Retina (tissue), 1 donor: ENCODE measurements around the gene PSMD13.
"Not testable (repeated sequence)": the region's sequence is repeated elsewhere in the genome, so short reads cannot be mapped to it uniquely, and the experiment has no call there.

Experiments
- DNase-seq: peaks from one replicate; pipeline ENCODE4 v3.0.0-alpha.2; 2016

Gene PSMD13

DNA sequence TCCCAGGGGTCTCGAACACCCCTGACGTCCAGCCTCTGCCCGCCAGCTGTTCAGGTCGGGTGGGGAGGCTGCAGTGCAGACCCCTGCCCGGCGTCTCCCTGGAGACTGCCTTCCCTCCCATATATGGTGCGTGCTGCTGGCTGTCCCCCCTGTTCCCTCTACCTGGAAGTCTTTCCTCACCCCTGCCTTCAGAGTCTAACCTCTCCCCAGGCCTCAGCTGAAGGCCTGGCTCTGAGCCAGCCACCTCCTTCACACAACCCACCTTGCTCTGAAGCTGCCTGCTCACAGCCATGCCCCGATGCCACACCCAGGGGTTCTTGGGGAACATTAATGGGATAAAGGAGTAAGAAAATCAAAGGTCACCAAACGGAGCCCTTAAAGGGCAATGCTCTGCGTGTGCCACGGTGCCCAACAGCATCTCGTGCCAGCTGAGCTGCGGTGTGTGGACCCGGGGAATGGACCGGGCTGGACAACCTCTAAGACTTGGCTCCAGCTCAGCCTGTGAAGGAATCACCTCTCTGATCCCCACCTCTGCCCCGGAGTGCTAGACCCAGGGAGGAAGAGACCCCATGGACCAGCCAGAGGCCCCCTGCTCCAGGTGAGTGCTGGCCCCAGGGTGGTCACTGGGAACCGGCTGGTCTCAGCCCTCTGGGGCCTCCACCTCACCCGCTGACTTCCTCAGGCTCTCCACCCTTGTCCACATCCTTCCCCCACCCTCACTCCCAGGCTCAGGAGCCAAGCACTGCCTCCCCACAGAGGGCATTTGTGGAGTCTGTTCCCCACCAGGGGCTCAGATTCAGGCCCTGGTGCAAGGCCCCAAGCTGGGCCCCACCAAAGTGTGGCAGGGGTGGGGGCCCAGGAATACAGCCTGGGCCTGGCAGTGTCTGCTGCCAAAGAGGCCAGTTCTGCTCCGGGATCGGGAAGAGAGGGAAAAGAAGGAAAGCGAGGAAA is 41.5 kb downstream of the PSMD13 start, which contains the start of gene NLRP6:
TSS of gene NLRP6 (plus strand) at position 407 of the 951 bp plus-strand sequence. CDS start at position 570, 163 bp downstream.
- no peak for DNase-seq

DNA sequence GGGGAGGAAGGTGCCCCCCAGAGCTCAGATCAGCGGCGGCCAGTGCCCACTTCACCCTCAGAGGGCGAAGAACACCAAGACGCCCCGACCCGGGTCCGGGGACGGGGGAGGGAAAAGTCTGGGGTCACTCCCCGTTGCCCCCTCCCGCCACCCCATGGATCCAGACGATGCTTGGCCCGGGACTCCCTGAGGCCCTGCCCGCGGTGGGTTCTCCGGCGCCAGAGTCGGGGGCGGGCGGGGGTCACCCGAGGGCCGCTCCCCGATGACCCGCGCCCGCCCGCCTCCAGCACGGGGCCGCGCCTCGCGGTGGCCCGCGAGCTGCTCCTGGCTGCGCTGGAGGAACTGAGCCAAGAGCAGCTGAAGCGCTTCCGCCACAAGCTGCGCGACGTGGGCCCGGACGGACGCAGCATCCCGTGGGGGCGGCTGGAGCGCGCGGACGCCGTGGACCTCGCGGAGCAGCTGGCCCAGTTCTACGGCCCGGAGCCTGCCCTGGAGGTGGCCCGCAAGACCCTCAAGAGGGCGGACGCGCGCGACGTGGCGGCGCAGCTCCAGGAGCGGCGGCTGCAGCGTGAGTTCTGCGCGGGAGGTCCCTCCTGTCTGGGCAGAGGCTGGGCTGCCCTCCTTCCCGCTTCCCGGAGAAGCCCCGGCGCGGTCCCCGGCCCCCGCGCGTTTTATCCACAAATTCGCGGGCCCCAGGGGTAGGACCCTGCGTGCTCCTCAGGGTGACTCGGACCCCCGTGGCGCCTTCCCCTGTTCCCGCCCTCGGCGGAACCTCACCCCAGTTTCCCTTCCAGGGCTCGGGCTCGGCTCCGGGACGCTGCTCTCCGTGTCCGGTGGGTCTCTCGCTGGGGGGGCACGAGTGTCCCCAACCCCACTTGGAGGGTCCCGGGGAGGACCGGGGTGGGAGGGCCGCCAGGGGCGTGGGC is 42.5 kb downstream of the PSMD13 start:
- peak; percentile 39 for DNase-seq

DNA sequence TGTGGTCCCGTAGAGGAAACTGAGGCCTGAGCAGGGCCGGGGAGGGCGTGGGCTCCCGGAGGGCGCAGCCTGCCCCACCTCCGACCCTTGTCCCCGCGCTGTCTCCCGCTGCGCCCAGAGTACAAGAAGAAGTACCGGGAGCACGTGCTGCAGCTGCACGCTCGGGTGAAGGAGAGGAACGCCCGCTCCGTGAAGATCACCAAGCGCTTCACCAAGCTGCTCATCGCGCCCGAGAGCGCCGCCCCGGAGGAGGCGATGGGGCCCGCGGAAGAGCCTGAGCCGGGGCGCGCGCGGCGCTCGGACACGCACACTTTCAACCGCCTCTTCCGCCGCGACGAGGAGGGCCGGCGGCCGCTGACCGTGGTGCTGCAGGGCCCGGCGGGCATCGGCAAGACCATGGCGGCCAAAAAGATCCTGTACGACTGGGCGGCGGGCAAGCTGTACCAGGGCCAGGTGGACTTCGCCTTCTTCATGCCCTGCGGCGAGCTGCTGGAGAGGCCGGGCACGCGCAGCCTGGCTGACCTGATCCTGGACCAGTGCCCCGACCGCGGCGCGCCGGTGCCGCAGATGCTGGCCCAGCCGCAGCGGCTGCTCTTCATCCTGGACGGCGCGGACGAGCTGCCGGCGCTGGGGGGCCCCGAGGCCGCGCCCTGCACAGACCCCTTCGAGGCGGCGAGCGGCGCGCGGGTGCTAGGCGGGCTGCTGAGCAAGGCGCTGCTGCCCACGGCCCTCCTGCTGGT is 43.4 kb downstream of the PSMD13 start:
- DNase-seq, result peak; percentile 63

DNA sequence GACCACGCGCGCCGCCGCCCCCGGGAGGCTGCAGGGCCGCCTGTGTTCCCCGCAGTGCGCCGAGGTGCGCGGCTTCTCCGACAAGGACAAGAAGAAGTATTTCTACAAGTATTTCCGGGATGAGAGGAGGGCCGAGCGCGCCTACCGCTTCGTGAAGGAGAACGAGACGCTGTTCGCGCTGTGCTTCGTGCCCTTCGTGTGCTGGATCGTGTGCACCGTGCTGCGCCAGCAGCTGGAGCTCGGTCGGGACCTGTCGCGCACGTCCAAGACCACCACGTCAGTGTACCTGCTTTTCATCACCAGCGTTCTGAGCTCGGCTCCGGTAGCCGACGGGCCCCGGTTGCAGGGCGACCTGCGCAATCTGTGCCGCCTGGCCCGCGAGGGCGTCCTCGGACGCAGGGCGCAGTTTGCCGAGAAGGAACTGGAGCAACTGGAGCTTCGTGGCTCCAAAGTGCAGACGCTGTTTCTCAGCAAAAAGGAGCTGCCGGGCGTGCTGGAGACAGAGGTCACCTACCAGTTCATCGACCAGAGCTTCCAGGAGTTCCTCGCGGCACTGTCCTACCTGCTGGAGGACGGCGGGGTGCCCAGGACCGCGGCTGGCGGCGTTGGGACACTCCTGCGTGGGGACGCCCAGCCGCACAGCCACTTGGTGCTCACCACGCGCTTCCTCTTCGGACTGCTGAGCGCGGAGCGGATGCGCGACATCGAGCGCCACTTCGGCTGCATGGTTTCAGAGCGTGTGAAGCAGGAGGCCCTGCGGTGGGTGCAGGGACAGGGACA is 44.1 kb downstream of the PSMD13 start:
- DNase-seq, result peak; percentile 58

DNA sequence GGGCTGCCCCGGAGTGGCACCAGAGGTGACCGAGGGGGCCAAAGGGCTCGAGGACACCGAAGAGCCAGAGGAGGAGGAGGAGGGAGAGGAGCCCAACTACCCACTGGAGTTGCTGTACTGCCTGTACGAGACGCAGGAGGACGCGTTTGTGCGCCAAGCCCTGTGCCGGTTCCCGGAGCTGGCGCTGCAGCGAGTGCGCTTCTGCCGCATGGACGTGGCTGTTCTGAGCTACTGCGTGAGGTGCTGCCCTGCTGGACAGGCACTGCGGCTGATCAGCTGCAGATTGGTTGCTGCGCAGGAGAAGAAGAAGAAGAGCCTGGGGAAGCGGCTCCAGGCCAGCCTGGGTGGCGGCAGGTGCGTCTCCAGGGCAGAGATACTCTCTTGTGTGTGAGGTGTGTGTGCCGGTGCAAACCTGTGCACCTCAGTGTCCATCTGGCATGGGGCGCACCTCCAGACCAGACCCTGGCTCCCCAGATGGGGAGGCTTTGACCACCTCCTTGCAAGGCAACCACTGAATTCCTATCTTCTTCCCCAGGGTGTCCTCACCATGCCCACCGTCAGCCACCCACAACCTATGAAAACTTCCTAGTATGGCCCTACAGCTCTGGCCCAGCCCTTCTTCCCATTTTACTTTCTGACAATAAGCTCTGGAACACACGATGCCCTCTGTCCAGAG is 44.8 kb downstream of the PSMD13 start:
- DNase-seq, result peak; percentile 47

DNA sequence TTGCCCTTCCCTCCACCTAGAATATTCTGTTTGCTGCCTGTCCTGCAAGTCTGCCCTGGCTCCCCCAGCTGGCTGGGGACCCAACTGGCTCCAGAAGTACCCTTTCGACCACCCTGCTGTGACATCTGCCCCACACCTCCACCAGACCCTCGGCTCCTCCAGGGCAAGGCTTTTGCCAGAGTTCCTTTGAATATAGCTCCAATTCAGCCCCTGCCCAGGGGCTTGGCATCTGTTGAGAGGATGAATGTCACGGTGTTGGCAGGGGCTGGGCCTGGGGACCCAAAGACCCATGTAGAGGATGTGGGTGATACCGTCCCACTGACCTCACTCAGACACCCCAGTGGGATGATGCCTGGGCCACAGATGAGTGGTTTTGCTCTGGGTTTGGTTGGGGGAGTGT is 45.4 kb downstream of the PSMD13 start:
- no peak for DNase-seq

DNA sequence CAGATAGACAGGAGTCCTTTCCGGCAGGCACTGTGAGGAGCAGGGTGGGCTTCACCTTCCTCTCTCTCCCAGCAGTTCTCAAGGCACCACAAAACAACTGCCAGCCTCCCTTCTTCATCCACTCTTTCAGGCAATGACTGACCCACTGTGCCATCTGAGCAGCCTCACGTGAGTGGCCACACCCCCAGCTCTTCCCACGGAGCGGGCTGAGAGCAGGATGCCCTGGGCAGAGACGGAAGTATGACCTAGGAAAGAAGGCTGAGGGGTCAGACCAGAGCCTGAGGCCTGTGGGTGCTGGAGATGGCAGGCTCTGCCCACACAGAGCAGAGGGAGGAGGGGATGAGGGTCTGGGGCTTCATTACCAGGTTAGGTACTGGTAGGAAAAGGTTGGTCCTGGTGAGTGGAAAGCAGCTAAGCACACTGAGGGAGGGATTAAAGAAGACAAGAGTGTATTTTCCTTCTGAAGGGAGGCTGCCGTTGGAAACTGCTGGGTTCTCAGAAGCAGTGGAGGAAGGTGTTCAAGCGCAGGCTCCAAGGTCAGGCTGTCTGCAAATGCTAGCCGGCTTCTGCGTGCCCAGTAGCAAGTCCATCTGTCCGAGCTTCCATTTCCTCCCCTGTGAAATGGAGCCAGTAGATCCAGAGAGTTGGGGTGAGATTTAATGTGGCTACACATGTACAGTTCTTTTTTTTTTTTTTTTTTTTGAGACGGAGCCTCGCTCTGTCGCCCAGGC is 46.0 kb downstream of the PSMD13 start:
- no peak for DNase-seq

DNA sequence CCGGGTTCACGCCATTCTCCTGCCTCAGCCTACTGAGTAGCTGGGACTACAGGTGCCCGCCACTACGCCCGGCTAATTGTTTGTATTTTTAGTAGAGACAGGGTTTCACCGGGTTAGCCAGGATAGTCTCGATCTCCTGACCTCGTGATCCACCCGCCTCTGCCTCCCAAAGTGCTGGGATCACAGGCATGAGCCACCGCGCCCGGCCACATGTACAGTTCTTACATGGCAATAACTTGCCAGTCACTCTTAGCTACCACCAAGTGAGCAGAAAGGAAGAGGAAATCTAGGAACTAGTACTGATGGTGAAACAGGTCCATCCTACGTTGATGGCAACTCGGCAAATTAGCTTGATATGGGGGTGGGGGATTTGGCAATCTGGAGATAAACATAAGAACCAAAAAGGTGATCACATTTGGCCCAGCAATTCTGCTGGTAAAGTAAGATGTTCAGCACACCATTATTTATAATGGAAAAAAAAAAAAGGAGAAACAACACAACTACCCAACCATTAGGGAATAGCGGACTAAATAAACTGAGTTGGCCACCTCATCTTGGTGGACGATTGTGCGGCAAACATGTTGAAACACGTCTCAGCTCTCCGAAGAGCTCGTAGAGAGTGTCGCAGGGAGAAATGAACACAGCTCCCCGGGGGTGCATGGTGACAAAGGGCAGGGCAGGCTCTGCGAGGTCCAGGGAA is 46.8 kb downstream of the PSMD13 start:
- no peak for DNase-seq

DNA sequence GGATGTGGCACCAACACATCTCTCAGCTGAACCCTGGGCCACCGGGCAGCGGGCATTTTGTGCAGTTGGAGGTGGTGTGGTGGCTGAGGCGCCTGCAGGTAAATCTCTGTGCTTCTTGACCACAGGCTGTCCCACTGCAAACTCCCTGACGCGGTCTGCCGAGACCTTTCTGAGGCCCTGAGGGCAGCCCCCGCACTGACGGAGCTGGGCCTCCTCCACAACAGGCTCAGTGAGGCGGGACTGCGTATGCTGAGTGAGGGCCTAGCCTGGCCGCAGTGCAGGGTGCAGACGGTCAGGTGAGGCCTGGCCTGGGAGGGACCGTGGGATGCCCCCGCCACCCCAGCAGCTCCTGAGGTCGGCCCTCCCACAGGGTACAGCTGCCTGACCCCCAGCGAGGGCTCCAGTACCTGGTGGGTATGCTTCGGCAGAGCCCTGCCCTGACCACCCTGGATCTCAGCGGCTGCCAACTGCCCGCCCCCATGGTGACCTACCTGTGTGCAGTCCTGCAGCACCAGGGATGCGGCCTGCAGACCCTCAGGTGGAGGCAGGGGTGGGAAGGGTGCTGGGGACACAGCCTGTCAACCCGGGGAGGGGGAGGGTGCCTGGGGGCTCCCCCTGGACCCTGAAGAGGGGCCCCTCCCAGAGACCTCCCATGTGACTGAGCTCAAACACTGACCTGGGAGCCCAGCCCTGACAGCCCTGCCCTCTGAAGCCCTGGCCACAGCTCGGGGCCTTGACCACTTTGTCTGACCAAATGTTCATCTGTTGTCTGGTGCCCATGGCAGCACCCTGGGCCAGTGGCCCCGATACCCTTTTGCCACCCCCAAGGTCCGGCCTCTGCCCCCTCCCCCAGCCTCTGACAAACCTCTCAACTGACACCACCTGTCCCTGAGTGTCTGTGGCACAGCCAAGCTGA is 47.6 kb downstream of the PSMD13 start:
- DNase-seq, result no peak

DNA sequence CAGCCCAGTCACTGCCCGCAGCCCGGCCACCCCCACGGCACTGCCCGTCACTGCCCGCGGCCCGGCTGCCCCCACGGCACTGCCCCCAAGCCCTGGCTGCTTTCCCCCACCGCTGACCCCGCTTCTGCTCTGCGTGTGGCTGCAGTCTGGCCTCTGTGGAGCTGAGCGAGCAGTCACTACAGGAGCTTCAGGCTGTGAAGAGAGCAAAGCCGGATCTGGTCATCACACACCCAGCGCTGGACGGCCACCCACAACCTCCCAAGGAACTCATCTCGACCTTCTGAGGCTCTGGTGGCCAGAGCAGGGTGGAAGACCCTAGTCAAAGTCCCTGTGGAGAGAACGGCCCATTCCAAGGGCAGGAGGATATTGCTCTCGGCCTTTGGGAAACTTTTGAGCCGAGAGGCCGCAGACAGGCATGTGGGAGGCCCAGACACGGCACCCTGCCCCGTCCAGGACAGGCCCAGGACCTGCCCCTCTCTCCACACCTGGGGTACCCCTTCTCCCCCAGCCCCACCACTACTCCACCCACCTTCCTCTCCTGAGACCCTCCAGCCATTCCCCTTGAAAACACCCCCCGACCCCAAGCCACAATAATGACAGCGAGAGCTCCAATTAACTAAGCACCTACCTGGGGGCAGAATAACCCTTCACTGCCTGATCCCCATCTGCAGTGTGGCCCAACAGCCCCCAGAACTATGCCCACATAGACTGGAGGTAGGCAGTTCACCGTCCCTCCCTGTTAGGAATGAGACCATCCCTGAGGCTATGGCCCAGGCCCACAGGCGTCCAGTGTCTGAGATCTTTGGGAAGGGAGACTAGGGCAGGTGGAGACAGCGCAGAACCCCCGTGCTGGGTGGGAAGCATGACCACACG is 48.5 kb downstream of the PSMD13 start:
- DNase-seq, result no peak

DNA sequence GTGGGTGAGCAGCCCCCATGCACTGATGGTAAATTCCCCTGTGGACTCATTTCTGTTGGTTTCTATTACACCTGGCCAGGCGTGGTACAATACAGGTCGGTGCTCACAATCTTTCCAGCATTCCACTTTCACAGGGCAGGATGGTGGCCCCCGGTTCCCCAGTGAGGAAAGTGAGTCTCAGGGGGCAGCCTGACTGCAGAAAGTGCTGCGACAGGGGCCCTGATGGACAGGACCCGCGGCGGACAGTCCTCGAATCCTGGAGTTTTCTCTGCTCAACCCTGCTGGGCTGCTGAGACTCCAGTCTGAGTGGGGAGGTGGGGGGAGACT is 49.1 kb downstream of the PSMD13 start:
- DNase-seq, result no peak

DNA sequence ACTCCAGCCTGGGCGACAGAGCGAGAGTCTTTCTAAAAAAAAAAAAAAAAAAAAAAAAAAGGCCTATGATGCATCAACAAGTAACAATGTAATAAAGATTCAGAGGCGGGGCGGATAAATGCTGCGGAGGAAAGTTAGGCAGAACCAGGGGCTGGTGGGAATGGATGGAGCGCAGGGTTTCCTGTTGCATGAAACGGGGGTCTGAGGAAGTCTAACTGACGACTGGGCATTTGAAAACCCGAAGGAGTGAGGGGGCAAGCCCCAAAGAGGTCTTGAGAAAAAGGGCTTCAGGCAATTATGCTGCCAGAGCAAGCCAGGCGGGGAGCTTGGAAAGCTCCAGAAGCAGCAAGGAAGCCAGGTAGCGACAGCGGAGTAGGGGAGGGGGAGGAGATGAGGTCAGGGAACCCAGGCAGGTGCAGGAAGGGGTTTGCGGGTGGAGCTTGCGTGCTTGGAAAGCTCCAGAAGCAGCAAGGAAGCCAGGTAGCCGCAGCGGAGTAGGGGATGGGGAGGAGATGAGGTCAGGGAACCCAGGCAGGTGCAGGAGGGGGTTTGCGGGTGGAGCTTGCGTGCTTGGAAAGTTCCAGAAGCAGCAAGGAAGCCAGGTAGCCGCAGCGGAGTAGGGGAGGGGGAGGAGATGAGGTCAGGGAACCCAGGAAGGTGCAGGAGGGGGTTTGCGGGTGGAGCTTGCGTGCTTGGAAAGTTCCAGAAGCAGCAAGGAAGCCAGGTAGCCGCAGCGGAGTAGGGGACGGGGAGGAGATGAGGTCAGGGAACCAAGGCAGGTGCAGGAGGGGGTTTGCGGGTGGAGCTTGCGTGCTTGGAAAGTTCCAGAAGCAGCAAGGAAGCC is 50.4 kb downstream of the PSMD13 start:
- not testable (repeated sequence) for DNase-seq

DNA sequence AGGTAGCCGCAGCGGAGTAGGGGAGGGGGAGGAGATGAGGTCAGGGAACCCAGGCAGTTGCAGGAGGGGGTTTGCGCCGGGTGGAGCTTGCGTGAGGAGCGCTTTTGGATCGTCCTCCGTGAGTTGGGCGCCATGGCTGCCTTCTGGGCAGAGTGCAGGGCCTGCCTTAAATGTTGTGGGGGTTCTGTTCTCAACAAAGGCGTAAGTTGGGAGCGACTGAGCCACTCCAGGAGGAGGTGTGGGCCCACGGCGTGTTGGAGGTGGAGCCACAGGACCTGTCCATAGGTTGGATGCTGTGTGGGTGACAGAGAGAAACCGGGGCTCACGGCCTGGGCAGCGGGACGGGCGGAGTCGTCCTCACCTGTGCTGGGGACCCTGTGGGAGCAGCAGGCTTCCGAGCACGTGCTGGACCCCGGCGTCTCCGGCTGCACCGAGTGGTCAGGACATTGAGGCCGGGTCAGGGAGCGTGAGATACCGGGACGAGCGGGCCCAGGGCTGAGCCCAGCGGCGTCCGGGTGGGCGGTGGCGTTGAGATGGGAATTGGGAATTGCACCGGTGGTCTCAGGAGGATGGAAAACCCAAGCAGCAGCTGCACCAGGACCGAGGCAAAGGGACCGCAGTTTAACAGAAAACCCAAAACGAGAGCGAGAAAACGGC is 51.2 kb downstream of the PSMD13 start:
- no peak for DNase-seq

DNA sequence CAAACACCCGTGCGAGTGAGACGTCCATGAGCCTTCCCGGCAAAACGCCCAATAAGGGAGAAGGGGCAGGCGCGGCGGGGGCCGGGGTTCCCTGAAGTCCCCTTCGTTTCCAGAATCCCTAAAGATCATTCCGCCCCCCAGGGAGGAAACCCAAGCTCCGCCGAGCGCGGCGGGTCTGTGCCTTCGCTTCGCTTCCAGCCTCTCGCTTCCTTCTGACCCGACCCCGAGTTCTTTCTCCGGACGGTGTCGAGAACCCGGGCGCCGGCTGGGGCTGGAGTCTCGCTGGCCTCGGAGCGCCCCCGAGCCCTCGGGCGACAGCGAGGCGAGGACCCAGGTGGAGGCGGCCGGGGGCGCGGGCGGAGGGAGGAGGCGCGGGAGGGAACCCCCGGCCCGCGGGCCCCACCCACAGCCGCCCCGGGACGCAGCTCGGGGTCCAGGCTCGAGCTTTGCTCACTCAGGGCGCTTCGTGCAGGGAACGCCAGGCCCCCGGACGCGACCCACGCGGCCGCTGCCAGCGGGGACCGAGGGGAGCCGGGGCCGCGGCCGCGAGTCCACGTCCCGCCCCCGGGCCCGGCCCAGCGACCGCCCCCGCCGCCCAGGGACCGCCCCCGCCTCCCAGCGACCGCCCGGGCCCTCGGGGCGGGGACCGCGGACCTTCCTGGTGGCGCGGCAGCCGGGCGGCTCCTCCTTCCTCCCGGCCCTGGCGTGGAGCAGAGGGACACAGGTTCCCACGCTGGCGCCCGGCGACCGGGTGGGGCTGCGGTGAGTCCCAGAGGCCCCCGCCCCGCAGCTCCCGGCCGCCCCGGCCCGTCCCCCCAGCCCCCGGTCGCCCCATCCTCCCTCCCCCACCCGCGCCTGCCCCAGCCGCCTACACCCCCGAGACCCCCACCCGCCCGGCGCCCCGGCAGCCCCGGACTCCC is 52.0 kb downstream of the PSMD13 start, which contains the start of gene PGGHG:
TSS of gene PGGHG (plus strand) at position 649 of the 920 bp plus-strand sequence. CDS start 691 bp downstream, outside the sequence.
- peak; percentile 67 for DNase-seq

DNA sequence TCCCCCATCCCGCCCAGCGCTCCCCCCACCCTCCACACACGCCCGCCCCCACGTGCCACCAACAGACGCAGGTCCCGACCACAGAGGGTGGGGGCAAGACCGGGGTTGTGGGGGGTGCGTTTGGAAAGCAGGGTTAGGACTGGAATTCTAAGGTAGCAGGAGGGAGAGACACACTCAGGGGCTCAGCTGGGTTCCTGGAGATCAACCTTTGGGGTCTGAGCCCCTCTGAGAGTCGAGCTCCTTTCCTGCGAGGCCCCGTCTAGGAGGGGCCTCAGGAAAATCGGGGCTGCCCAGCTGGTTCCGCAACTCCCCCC is 52.6 kb downstream of the PSMD13 start:
- DNase-seq, result no peak
